Measurements from ENCODE around the gene LASP1. TPM values are rescaled to one million over a fixed set of nuclear protein-coding genes. Genes with fewer than 3 reads are reported as not detected.

Gene LASP1
- total RNA-seq, 4 donors from 2014 or later = 110 to 165 (median 137) TPM

GRCh38 chr17:38959508-38959907, 89.7 kb downstream of the LASP1 start:
- Histone ChIP-seq H3K36me3 (no peaks in the 10 kb centered on the region), H3K27me3 (no peaks in the 10 kb centered on the region), H3K9me3 (no peaks in the 10 kb centered on the region), H3K27ac (no peak overlapping the region), H3K4me1 (no peaks in the 10 kb centered on the region), H3K4me3 (no peak overlapping the region)
- WGBS, 2 donors = 62% methylated on average over 3 of the region's 3 CpGs
- no peak for TF ChIP-seq CTCF (IDR thresholded peaks at IDR 0.05)
- TF ChIP-seq POLR2A (IDR thresholded peaks at IDR 0.05) = no peak
- no peak for TF ChIP-seq EP300 (IDR thresholded peaks at IDR 0.05)
- DNase-seq (ENCODE audit: low spot score in 2 of 2) = no peak

- Histone ChIP-seq H3K4me3 (no peak overlapping the region), H3K27ac (no peak overlapping the region), H3K36me3 (no peaks in the 10 kb centered on the region), H3K27me3 (no peaks in the 10 kb centered on the region), H3K9me3 (no peaks in the 10 kb centered on the region), H3K4me1 (no peaks in the 10 kb centered on the region)
- TF ChIP-seq EP300 (IDR thresholded peaks at IDR 0.05) (no peak), POLR2A (IDR thresholded peaks at IDR 0.05) (no peak), CTCF (IDR thresholded peaks at IDR 0.05) (no peak)
- 91 to 95% methylated on average over 5 of the region's 5 CpGs for WGBS, 2 donors
- DNase-seq (ENCODE audit: low spot score in 2 of 2) = no peak
Measured at GRCh38 chr17:38960402-38960801, 90.5 kb downstream of the LASP1 start.

GRCh38 chr17:38961413-38961812, 91.6 kb downstream of the LASP1 start:
- H3K27ac ChIP-seq = no peak overlapping the region
- WGBS, 2 donors = 82 to 89% methylated on average over 4 of the region's 4 CpGs
- H3K4me1 ChIP-seq = no peaks in the 10 kb centered on the region
- H3K9me3 ChIP-seq = no peaks in the 10 kb centered on the region
- H3K36me3 ChIP-seq = no peaks in the 10 kb centered on the region
- TF ChIP-seq POLR2A (IDR thresholded peaks at IDR 0.05) = no peak
- TF ChIP-seq EP300 (IDR thresholded peaks at IDR 0.05) = no peak
- TF ChIP-seq CTCF (IDR thresholded peaks at IDR 0.05) = no peak
- no peaks in the 10 kb centered on the region for H3K27me3 ChIP-seq
- no peak for DNase-seq (ENCODE audit: low spot score in 2 of 2)
- H3K4me3 ChIP-seq = no peak overlapping the region

- WGBS, 2 donors = 6 to 34% methylated on average over 15 to 21 of the region's 21 CpGs
- Histone ChIP-seq H3K36me3 (no peaks in the 10 kb centered on the region), H3K4me3 (peak within 1 kb of the TSS; percentile 16 to 44 (median 35))
Measured at GRCh38 chr17:38967290-38967738, 97.5 kb downstream of the LASP1 start, which contains the start of gene FBXO47. FBXO47 (minus strand) TSS chr17:38967403; CDS start chr17:38963025, 4,378 bp downstream.

More at GRCh38 chr17:38967290-38967738, 97.5 kb downstream of the LASP1 start, which contains the start of gene FBXO47:
- Histone ChIP-seq H3K27ac (peak within 1 kb of the TSS; percentile 58 to 87 (median 72)), H3K9me3 (no peaks in the 10 kb centered on the region), H3K4me1 (peaks cover 0 to 3% (median 0%) of the 10 kb centered on the region in 4 donors), H3K27me3 (no peaks in the 10 kb centered on the region)
- TF ChIP-seq CTCF (IDR thresholded peaks at IDR 0.05) (peak in 4 of 5 experiments; percentile 12 to 59 (median 19)), EP300 (IDR thresholded peaks at IDR 0.05) (peak; percentile 59 to 92), POLR2A (IDR thresholded peaks at IDR 0.05) (peak; percentile 9 to 74)
- DNase-seq (ENCODE audit: low spot score in 2 of 2) = peak; percentile 92 to 93

Measured in tibial nerve (tissue), 4 donors.